ENCODE results near the gene GSTA2. TPM values are rescaled to one million over a fixed set of nuclear protein-coding genes. Genes with fewer than 3 reads are reported as not detected.
A peak's percentile ranks its signal among the peaks of the same experiment; 100 is the strongest.

Gene GSTA2
- total RNA-seq, 1 donor from 2014 or later = not detected

DNA sequence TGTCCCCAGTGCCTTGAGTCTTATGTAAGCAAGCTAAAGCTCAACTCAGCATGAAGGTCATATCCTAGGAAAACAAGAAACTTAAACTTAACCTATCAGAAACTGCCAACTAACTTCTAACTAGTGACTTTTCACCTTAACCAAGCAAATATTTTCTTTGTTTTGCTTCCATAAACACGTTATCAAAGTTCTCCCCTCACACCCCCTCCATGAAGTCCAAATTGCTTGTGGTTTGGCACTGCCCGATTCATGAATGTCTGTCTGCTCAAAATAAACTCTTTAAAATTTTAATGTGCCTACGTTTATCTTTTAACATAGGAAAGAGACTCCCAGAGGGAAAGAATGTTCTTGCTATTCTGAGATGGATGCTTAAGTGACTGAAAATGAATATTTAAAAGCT is 34.9 kb downstream of the GSTA2 start:
- Mint-ChIP-seq H3K9me3 (ENCODE audit: unreplicated experiment) (no peaks in the 10 kb centered on the region), H3K27ac (ENCODE audit: unreplicated experiment) (no peak overlapping the region), H3K4me3 (ENCODE audit: unreplicated experiment) (no peak overlapping the region), H3K27me3 (ENCODE audit: unreplicated experiment) (no peaks in the 10 kb centered on the region), H3K36me3 (ENCODE audit: unreplicated experiment) (no peaks in the 10 kb centered on the region), H3K4me1 (ENCODE audit: unreplicated experiment) (peaks cover 3% of the 10 kb centered on the region)
- DNase-seq (ENCODE audit: extremely low spot score, unreplicated experiment) = no peak
- TF ChIP-seq, protein P1, sequence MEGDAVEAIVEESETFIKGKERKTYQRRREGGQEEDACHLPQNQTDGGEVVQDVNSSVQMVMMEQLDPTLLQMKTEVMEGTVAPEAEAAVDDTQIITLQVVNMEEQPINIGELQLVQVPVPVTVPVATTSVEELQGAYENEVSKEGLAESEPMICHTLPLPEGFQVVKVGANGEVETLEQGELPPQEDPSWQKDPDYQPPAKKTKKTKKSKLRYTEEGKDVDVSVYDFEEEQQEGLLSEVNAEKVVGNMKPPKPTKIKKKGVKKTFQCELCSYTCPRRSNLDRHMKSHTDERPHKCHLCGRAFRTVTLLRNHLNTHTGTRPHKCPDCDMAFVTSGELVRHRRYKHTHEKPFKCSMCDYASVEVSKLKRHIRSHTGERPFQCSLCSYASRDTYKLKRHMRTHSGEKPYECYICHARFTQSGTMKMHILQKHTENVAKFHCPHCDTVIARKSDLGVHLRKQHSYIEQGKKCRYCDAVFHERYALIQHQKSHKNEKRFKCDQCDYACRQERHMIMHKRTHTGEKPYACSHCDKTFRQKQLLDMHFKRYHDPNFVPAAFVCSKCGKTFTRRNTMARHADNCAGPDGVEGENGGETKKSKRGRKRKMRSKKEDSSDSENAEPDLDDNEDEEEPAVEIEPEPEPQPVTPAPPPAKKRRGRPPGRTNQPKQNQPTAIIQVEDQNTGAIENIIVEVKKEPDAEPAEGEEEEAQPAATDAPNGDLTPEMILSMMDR (IDR thresholded peaks at IDR 0.05) = no peak

DNA sequence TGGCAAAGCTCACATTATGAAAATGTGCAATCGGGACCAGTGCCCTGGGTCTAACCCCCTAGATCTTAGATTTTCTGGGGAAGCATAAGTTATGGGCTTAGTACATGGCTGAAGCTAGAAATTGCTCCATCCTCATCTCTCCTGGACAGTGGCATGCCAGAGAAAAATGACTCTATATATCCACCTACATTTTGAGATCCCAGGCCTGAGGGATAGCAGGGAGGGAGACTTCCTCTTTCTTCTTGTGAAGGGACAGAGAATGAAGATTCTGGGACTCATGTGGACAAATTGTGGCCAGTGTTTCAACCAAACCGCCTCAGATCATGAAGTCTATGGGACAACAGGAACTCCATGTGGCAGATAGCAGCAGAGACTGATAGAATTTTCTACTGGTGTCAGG is 35.4 kb downstream of the GSTA2 start:
- TF ChIP-seq, protein P1 (IDR thresholded peaks at IDR 0.05) = no peak
- peak; percentile 42 for DNase-seq (ENCODE audit: extremely low spot score, unreplicated experiment)
- H3K27ac Mint-ChIP-seq (ENCODE audit: unreplicated experiment) = no peak overlapping the region
- H3K9me3 Mint-ChIP-seq (ENCODE audit: unreplicated experiment) = no peaks in the 10 kb centered on the region
- no peaks in the 10 kb centered on the region for H3K36me3 Mint-ChIP-seq (ENCODE audit: unreplicated experiment)
- H3K4me1 Mint-ChIP-seq (ENCODE audit: unreplicated experiment) = peaks cover 3% of the 10 kb centered on the region
- H3K27me3 Mint-ChIP-seq (ENCODE audit: unreplicated experiment) = no peaks in the 10 kb centered on the region
- H3K4me3 Mint-ChIP-seq (ENCODE audit: unreplicated experiment) = no peak overlapping the region

DNA sequence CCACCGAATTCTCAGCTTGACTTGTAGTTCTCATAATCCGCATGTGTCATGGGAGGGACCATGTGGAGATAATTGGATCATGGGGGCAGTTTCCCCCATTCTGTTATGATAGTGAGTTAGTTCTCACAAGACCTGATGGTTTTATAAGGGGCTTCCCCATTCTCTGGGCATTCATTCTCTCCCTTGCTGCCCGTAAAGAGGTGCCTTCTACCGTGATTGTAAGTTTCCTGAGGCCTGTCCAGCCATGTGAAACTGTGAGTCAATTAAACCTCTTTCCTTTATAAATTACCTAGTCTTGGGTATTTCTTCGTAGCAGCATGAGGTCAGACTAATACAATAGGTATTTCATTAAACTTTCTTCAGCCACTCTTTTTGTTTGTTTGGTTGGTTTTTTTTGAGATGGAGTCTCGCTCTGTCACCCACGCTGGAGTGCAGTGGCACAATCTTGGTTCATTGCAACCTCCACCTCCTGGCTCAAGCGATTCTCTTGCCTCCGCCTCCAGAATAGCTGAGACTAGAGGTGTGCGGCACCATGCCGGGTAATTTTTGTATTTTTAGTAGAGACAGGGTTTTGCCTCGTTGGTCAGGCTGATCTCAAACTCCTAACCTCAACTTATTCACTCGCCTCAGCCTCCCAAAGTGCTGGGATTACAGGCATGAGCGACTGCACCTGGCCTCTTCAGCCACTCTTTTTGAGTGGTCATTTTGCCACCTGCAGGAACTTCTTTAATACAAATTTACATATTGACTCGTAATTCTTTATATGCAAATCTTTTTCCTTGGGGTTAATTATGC is 36.3 kb downstream of the GSTA2 start:
- peaks cover 3% of the 10 kb centered on the region for H3K4me1 Mint-ChIP-seq (ENCODE audit: unreplicated experiment)
- TF ChIP-seq, protein P1 (IDR thresholded peaks at IDR 0.05) = no peak
- DNase-seq (ENCODE audit: extremely low spot score, unreplicated experiment) = peak; percentile 19
- no peaks in the 10 kb centered on the region for H3K27me3 Mint-ChIP-seq (ENCODE audit: unreplicated experiment)
- H3K4me3 Mint-ChIP-seq (ENCODE audit: unreplicated experiment) = no peak overlapping the region
- no peaks in the 10 kb centered on the region for H3K9me3 Mint-ChIP-seq (ENCODE audit: unreplicated experiment)
- no peak overlapping the region for H3K27ac Mint-ChIP-seq (ENCODE audit: unreplicated experiment)
- H3K36me3 Mint-ChIP-seq (ENCODE audit: unreplicated experiment) = no peaks in the 10 kb centered on the region

DNA sequence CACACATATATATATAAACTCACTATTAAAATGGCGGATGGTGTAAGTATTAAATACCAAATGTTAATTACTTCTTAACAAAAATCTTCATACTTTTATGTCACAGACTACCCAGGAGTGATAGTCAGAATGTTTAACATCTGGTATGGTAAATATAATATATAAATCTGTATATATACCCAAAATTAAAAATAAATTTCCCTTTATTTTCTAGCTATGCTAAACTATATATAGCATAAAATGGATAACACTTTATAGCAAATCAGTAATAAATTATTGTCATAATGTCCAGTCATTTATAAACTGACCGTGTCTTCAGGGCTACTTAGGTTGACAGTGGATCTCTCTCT is 37.1 kb downstream of the GSTA2 start:
- Mint-ChIP-seq H3K4me3 (ENCODE audit: unreplicated experiment) (no peak overlapping the region), H3K36me3 (ENCODE audit: unreplicated experiment) (no peaks in the 10 kb centered on the region), H3K9me3 (ENCODE audit: unreplicated experiment) (no peaks in the 10 kb centered on the region), H3K4me1 (ENCODE audit: unreplicated experiment) (peaks cover 3% of the 10 kb centered on the region), H3K27me3 (ENCODE audit: unreplicated experiment) (no peaks in the 10 kb centered on the region), H3K27ac (ENCODE audit: unreplicated experiment) (no peak overlapping the region)
- no peak for DNase-seq (ENCODE audit: extremely low spot score, unreplicated experiment)
- TF ChIP-seq, protein P1 (IDR thresholded peaks at IDR 0.05) = no peak

DNA sequence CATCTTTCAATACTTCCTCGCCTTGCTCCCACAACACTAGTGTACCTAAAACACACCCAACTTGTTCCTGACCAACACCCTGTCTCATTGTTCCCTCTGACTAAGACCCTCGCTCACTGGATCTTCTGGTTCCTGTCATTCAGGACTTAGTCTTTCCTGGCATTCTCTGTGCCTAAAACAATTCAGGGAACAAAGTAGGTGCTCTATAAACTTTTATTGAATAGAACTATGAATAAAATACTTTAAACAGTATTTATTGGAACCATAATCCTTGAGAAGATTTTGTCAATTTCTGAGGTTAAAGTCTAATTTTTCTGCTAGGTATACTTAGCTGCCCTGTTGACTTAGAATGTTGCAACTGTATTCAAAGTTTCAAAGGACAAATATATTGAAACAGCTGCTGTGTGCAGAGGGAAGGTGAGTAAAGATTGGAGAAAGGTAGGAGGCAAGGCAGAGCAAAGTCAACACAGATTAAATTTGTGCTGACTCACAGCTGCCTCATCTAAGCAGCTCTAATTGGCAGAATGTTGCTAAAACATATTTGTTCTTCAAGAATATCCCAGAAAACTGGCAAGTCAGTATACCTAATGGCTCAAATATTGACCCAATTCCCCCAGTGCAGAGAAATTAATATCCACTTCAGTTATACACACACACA is 37.6 kb downstream of the GSTA2 start:
- no peak for DNase-seq (ENCODE audit: extremely low spot score, unreplicated experiment)
- Mint-ChIP-seq H3K4me3 (ENCODE audit: unreplicated experiment) (no peak overlapping the region), H3K27ac (ENCODE audit: unreplicated experiment) (no peak overlapping the region), H3K27me3 (ENCODE audit: unreplicated experiment) (no peaks in the 10 kb centered on the region), H3K36me3 (ENCODE audit: unreplicated experiment) (no peaks in the 10 kb centered on the region), H3K4me1 (ENCODE audit: unreplicated experiment) (peaks cover 3% of the 10 kb centered on the region), H3K9me3 (ENCODE audit: unreplicated experiment) (no peaks in the 10 kb centered on the region)
- TF ChIP-seq, protein P1 (IDR thresholded peaks at IDR 0.05) = no peak

Data from osteocyte (in vitro differentiated cells).